NCI-H146 (cell line): Measurements from ENCODE around the gene TUFT1.

Experiments
- DNase-seq: peaks from one replicate; lab custom pipeline; 2025; lab: John Stamatoyannopoulos, UW

Gene TUFT1

GRCh38 chr1:151540021-151540981 is at the start of gene TUFT1:
Gene TUFT1, plus strand, starts transcription at chr1:151540309. Its CDS starts 58 bp downstream, at chr1:151540367.
- DNase-seq: peak; percentile 96

GRCh38 chr1:151491641-151492040 is 48.5 kb upstream of the TUFT1 start:
- DNase-seq: no peak

GRCh38 chr1:151492120-151492519 is 48.0 kb upstream of the TUFT1 start:
- DNase-seq: no peak

GRCh38 chr1:151493042-151493441 is 47.1 kb upstream of the TUFT1 start:
- DNase-seq: no peak

GRCh38 chr1:151494741-151495281 is 45.3 kb upstream of the TUFT1 start:
- peak; percentile 33 for DNase-seq

- no peak for DNase-seq
Observed at GRCh38 chr1:151495316-151495715, 44.8 kb upstream of the TUFT1 start.

- DNase-seq: no peak
Observed at GRCh38 chr1:151499365-151499764, 40.7 kb upstream of the TUFT1 start.

- no peak for DNase-seq
Observed at GRCh38 chr1:151499930-151500329, 40.2 kb upstream of the TUFT1 start.

- DNase-seq: no peak
Observed at GRCh38 chr1:151501474-151501873, 38.6 kb upstream of the TUFT1 start.

GRCh38 chr1:151502035-151502700 is 37.9 kb upstream of the TUFT1 start:
- DNase-seq: no peak

GRCh38 chr1:151502859-151503780 is 37.0 kb upstream of the TUFT1 start:
- DNase-seq: no peak

GRCh38 chr1:151504252-151504651 is 35.9 kb upstream of the TUFT1 start:
- DNase-seq: no peak

- no peak for DNase-seq
Observed at GRCh38 chr1:151504759-151505158, 35.4 kb upstream of the TUFT1 start.

- DNase-seq: no peak
Observed at GRCh38 chr1:151508833-151509232, 31.3 kb upstream of the TUFT1 start.

- DNase-seq: no peak
Observed at GRCh38 chr1:151509350-151510019, 30.6 kb upstream of the TUFT1 start.

- DNase-seq: peak; percentile 19
Observed at GRCh38 chr1:151510020-151510405, 30.1 kb upstream of the TUFT1 start.

GRCh38 chr1:151510614-151510956 is 29.5 kb upstream of the TUFT1 start:
- DNase-seq: no peak

- peak; percentile 98 for DNase-seq
Observed at GRCh38 chr1:151510957-151511635, 29.0 kb upstream of the TUFT1 start, which contains the start of gene CGN. Gene CGN, plus strand, starts transcription at chr1:151511387. Its CDS starts 7,133 bp downstream, at chr1:151518520.

- peak; percentile 81 for DNase-seq
Observed at GRCh38 chr1:151511636-151512215, 28.4 kb upstream of the TUFT1 start.

GRCh38 chr1:151512326-151512725 is 27.8 kb upstream of the TUFT1 start:
- peak; percentile 10 for DNase-seq
